PC-9 (cell line): ENCODE results near the gene KRTAP5-5.

Source experiments
- CTCF ChIP-seq: fragments of 200-600 bp; sonication (generic); conservative IDR thresholded peaks from 2 replicates; pipeline ENCODE4 v1.6.1; 2017; ENCODE audit warnings: mixed run types, antibody characterized with exemption, mild to moderate bottlenecking, moderate library complexity
- EZH2 ChIP-seq: fragments of 200-600 bp; sonication (generic); IDR thresholded peaks from 2 replicates; pipeline ENCODE4 v1.8.0; 2017; ENCODE audit warnings: antibody characterized with exemption, low read depth

- no peak for TF ChIP-seq CTCF
- TF ChIP-seq EZH2: no peak
Observed at GRCh38 chr11:1637628-1638027, 8.1 kb downstream of the KRTAP5-5 start.
